IMR-90 (cell line): Measurements from ENCODE around the gene PP2D1.

ENCODE experiments used
- CEBPB ChIP-seq: IDR thresholded peaks from 2 replicates; pipeline ENCODE4 v1.6.1; 2012; ENCODE audit warnings: low read depth, low read length, improper control_type of control experiment
- FOS ChIP-seq: fragments of 150-350 bp; IDR thresholded peaks from 2 replicates; pipeline ENCODE4 v1.6.1; 2016; ENCODE audit warnings: low read depth, low read length
- MAFK ChIP-seq: IDR thresholded peaks from 2 replicates; pipeline ENCODE4 v1.6.1; 2012; ENCODE audit warnings: low read depth, low read length, improper control_type of control experiment
- MAZ ChIP-seq: IDR thresholded peaks from 2 replicates; pipeline ENCODE4 v1.6.1; 2012; ENCODE audit warnings: low read depth, mild to moderate bottlenecking, low read length, improper control_type of control experiment, moderate library complexity, borderline replicate concordance
- MXI1 ChIP-seq: IDR thresholded peaks from 2 replicates; pipeline ENCODE4 v1.6.1; 2012; ENCODE audit warnings: low read depth, mild to moderate bottlenecking, low read length, moderate library complexity, borderline replicate concordance
- POLR2A ChIP-seq: IDR thresholded peaks from 2 replicates; pipeline ENCODE4 v1.6.1; 2012; ENCODE audit warnings: mild to moderate bottlenecking, low read depth, low read length
- RAD21 ChIP-seq: IDR thresholded peaks from 2 replicates; pipeline ENCODE4 v1.6.1; 2012; ENCODE audit warnings: low read length, improper control_type of control experiment
- TF ChIP-seq, protein P1 (sequence below): conservative IDR thresholded peaks from 2 replicates; pipeline ENCODE4 v1.5.1; 2012; ENCODE audit warnings: mild to moderate bottlenecking, low read depth, low read length, improper control_type of control experiment
- TF ChIP-seq, protein P2 (sequence below): fragments of 150-350 bp; IDR thresholded peaks from 2 replicates; pipeline ENCODE4 v1.6.1; 2016; ENCODE audit warnings: low read depth, mild to moderate bottlenecking, low read length, moderate library complexity, borderline replicate concordance
- TF ChIP-seq, protein P3 (sequence below): fragments of 150-350 bp; IDR thresholded peaks from 2 replicates; pipeline ENCODE4 v1.6.1; 2017; ENCODE audit warnings: mild to moderate bottlenecking, antibody characterized with exemption, low read length, low read depth

DNA sequence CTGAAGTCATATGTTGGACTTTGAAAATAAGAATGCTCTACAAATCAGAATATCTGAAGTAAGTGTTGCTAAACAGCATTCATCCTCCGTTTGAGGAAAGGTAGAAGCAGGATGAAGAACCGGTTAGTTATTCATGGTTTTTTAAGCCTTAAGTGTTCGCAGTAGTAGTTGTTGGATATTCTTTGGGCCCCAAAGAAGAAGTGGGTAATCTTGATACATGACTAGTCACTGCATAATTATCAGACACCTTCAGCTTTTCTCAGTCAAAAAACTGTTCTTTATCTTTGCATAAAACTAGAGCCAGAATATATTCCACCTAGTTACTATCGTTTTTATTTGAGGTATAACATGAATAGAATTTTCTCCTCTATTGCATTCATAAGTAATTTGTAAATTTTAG lies 51.4 kb downstream of the PP2D1 start:
- TF ChIP-seq RAD21 = no peak
- TF ChIP-seq, protein P1, sequence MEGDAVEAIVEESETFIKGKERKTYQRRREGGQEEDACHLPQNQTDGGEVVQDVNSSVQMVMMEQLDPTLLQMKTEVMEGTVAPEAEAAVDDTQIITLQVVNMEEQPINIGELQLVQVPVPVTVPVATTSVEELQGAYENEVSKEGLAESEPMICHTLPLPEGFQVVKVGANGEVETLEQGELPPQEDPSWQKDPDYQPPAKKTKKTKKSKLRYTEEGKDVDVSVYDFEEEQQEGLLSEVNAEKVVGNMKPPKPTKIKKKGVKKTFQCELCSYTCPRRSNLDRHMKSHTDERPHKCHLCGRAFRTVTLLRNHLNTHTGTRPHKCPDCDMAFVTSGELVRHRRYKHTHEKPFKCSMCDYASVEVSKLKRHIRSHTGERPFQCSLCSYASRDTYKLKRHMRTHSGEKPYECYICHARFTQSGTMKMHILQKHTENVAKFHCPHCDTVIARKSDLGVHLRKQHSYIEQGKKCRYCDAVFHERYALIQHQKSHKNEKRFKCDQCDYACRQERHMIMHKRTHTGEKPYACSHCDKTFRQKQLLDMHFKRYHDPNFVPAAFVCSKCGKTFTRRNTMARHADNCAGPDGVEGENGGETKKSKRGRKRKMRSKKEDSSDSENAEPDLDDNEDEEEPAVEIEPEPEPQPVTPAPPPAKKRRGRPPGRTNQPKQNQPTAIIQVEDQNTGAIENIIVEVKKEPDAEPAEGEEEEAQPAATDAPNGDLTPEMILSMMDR = no peak
- TF ChIP-seq MAZ = no peak
- no peak for TF ChIP-seq MXI1
- TF ChIP-seq, protein P2, sequence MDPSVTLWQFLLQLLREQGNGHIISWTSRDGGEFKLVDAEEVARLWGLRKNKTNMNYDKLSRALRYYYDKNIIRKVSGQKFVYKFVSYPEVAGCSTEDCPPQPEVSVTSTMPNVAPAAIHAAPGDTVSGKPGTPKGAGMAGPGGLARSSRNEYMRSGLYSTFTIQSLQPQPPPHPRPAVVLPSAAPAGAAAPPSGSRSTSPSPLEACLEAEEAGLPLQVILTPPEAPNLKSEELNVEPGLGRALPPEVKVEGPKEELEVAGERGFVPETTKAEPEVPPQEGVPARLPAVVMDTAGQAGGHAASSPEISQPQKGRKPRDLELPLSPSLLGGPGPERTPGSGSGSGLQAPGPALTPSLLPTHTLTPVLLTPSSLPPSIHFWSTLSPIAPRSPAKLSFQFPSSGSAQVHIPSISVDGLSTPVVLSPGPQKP = no peak
- TF ChIP-seq, protein P3, sequence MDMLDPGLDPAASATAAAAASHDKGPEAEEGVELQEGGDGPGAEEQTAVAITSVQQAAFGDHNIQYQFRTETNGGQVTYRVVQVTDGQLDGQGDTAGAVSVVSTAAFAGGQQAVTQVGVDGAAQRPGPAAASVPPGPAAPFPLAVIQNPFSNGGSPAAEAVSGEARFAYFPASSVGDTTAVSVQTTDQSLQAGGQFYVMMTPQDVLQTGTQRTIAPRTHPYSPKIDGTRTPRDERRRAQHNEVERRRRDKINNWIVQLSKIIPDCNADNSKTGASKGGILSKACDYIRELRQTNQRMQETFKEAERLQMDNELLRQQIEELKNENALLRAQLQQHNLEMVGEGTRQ = no peak
- no peak for TF ChIP-seq POLR2A
- no peak for TF ChIP-seq CEBPB
- no peak for TF ChIP-seq MAFK
- TF ChIP-seq FOS = no peak
